Measurements from ENCODE around the gene FTO.

FTO gene

GRCh38 chr16:53925526-53925925 is 221.6 kb downstream of the FTO start:
- Histone ChIP-seq H3F3A (ENCODE audit: insufficient read depth) (no peaks in the 10 kb centered on the region), H3K4me3 (ENCODE audit: insufficient read depth, low read length, poor library complexity, severe bottlenecking) (no peak overlapping the region), H2AFZ (ENCODE audit: low read depth, low read length, severe bottlenecking) (no peak overlapping the region), H3K4me2 (ENCODE audit: low read depth, low read length, poor library complexity, severe bottlenecking) (no peak overlapping the region), H3K36me3 (ENCODE audit: low read length) (no peaks in the 10 kb centered on the region), H3K9me3 (ENCODE audit: insufficient read depth, low read length) (no peaks in the 10 kb centered on the region), H3K79me2 (ENCODE audit: insufficient read depth, low read length) (no peaks in the 10 kb centered on the region), H4K20me1 (ENCODE audit: low read depth, low read length) (no peaks in the 10 kb centered on the region), H3K9ac (ENCODE audit: low read length) (no peak overlapping the region), H3K27me3 (ENCODE audit: low read length) (no peaks in the 10 kb centered on the region), H3K9me2 (replicated peaks; ENCODE audit: insufficient read depth, low read length) (no peaks in the 10 kb centered on the region), H3K27ac (ENCODE audit: low read depth, low read length) (no peak overlapping the region)
- TF ChIP-seq CTCF (IDR thresholded peaks at IDR 0.05; ENCODE audit: insufficient read depth, low read length, poor library complexity, severe bottlenecking), result no peak

DNA sequence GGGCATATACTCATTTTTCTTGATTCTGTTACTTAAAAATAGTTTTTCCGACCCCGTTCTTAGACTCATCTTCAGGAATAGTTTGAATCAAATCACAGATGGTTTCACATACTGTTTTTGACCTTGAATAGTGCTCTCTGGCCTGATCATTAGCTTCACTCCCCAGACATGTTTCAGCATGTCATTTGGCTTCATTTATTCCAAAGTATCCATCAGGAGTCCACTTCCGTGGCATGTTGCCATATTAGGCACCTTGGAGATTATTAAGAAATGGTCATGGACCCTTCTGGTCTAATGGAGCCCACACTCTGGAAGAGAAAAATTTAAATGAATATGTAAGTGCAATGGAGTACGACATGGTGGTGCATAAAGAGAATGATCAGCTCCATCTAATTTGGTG is 222.3 kb downstream of the FTO start:
- H3K27ac ChIP-seq (ENCODE audit: low read depth, low read length), result no peak overlapping the region
- H4K20me1 ChIP-seq (ENCODE audit: low read depth, low read length), result no peaks in the 10 kb centered on the region
- no peaks in the 10 kb centered on the region for H3K9me3 ChIP-seq (ENCODE audit: insufficient read depth, low read length)
- no peak overlapping the region for H3K4me3 ChIP-seq (ENCODE audit: insufficient read depth, low read length, poor library complexity, severe bottlenecking)
- H3K27me3 ChIP-seq (ENCODE audit: low read length), result no peaks in the 10 kb centered on the region
- no peak for TF ChIP-seq EZH2phosphoT487 (conservative IDR thresholded peaks at IDR 0.05; ENCODE audit: low read length)
- no peak for TF ChIP-seq CTCF (IDR thresholded peaks at IDR 0.05; ENCODE audit: insufficient read depth, low read length, poor library complexity, severe bottlenecking)
- no peak overlapping the region for H3K4me2 ChIP-seq (ENCODE audit: low read depth, low read length, poor library complexity, severe bottlenecking)
- H3K9me2 ChIP-seq (replicated peaks; ENCODE audit: insufficient read depth, low read length), result no peaks in the 10 kb centered on the region
- no peak overlapping the region for H3K9ac ChIP-seq (ENCODE audit: low read length)
- no peaks in the 10 kb centered on the region for H3K36me3 ChIP-seq (ENCODE audit: low read length)
- no peak overlapping the region for H2AFZ ChIP-seq (ENCODE audit: low read depth, low read length, severe bottlenecking)
- no peaks in the 10 kb centered on the region for H3K79me2 ChIP-seq (ENCODE audit: insufficient read depth, low read length)
- H3F3A ChIP-seq (ENCODE audit: insufficient read depth), result no peaks in the 10 kb centered on the region

GRCh38 chr16:53932975-53933374 is 229.0 kb downstream of the FTO start:
- no peaks in the 10 kb centered on the region for H3K79me2 ChIP-seq (ENCODE audit: insufficient read depth, low read length)
- no peaks in the 10 kb centered on the region for H3K9me3 ChIP-seq (ENCODE audit: insufficient read depth, low read length)
- H4K20me1 ChIP-seq (ENCODE audit: low read depth, low read length), result no peaks in the 10 kb centered on the region
- no peak overlapping the region for H2AFZ ChIP-seq (ENCODE audit: low read depth, low read length, severe bottlenecking)
- H3K4me2 ChIP-seq (ENCODE audit: low read depth, low read length, poor library complexity, severe bottlenecking), result no peak overlapping the region
- H3K27ac ChIP-seq (ENCODE audit: low read depth, low read length), result no peak overlapping the region
- TF ChIP-seq EZH2phosphoT487 (conservative IDR thresholded peaks at IDR 0.05; ENCODE audit: low read length), result no peak
- H3K36me3 ChIP-seq (ENCODE audit: low read length), result no peaks in the 10 kb centered on the region
- no peak overlapping the region for H3K9ac ChIP-seq (ENCODE audit: low read length)
- H3F3A ChIP-seq (ENCODE audit: insufficient read depth), result no peaks in the 10 kb centered on the region
- no peaks in the 10 kb centered on the region for H3K9me2 ChIP-seq (replicated peaks; ENCODE audit: insufficient read depth, low read length)
- no peak overlapping the region for H3K4me3 ChIP-seq (ENCODE audit: insufficient read depth, low read length, poor library complexity, severe bottlenecking)
- no peaks in the 10 kb centered on the region for H3K27me3 ChIP-seq (ENCODE audit: low read length)

DNA sequence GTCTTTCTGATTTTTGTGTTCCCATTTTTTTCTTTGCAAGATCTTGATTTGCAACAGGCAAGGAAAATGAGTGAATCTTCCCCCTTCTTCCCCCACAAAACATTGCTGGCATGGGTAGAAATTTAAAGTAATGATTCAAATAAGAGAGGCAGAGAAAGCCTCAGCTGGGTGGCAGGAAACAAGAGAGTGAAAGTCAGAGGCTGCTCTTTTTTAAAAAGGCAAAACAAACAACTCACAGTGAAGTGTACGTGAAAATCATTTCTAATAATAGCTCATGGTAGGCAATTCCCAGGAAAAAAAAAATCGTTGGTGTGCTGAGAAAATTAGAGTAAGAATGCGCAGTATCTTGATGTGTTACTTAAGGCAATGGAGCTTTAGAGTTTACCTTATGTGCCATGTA is 229.5 kb downstream of the FTO start:
- Histone ChIP-seq H2AFZ (ENCODE audit: low read depth, low read length, severe bottlenecking) (no peak overlapping the region), H3K9me3 (ENCODE audit: insufficient read depth, low read length) (no peaks in the 10 kb centered on the region), H3K9me2 (replicated peaks; ENCODE audit: insufficient read depth, low read length) (no peaks in the 10 kb centered on the region), H3K4me3 (ENCODE audit: insufficient read depth, low read length, poor library complexity, severe bottlenecking) (no peak overlapping the region), H4K20me1 (ENCODE audit: low read depth, low read length) (no peaks in the 10 kb centered on the region), H3K79me2 (ENCODE audit: insufficient read depth, low read length) (no peaks in the 10 kb centered on the region), H3K27me3 (ENCODE audit: low read length) (no peaks in the 10 kb centered on the region), H3F3A (ENCODE audit: insufficient read depth) (no peaks in the 10 kb centered on the region), H3K9ac (ENCODE audit: low read length) (no peak overlapping the region), H3K27ac (ENCODE audit: low read depth, low read length) (no peak overlapping the region), H3K36me3 (ENCODE audit: low read length) (no peaks in the 10 kb centered on the region), H3K4me2 (ENCODE audit: low read depth, low read length, poor library complexity, severe bottlenecking) (no peak overlapping the region)
- no peak for TF ChIP-seq EZH2phosphoT487 (conservative IDR thresholded peaks at IDR 0.05; ENCODE audit: low read length)
- no peak for TF ChIP-seq CTCF (IDR thresholded peaks at IDR 0.05; ENCODE audit: insufficient read depth, low read length, poor library complexity, severe bottlenecking)
